Liver (tissue), 9 donors: ENCODE results near the gene GNB1L. TPM values are rescaled to one million over a fixed set of nuclear protein-coding genes. Genes with fewer than 3 reads are reported as not detected.

ENCODE experiments used
- DNase-seq: peaks from one replicate; pipeline ENCODE4 v3.0.0-alpha.2; 2017; ENCODE audit warnings: low spot score
- H3K27ac ChIP-seq, 2 donors: one replicate each; pipeline ENCODE4 v1.7.0; 2013; ENCODE audit warnings: inconsistent platforms in 2 of 2, low read length in 2 of 2, control low read depth in 1 of 2, low read depth in 1 of 2, mild to moderate bottlenecking in 1 of 2
- H3K27me3 ChIP-seq, 4 donors: one replicate each; pipeline versions ENCODE4 v1.6.1 to v1.7.0; 2013; ENCODE audit warnings: low read length in 3 of 4, inconsistent platforms in 1 of 4, mild to moderate bottlenecking in 1 of 4, moderate library complexity in 1 of 4; ENCODE audit not compliant: control insufficient read depth in 4 of 4, insufficient read depth in 4 of 4
- H3K36me3 ChIP-seq, 4 donors: one replicate each; pipeline versions ENCODE4 v1.6.1 to v1.7.0; 2013; ENCODE audit warnings: low read length in 3 of 4, mild to moderate bottlenecking in 3 of 4, low read depth in 1 of 4, moderate library complexity in 1 of 4; ENCODE audit not compliant: control insufficient read depth in 4 of 4, insufficient read depth in 3 of 4
- H3K4me1 ChIP-seq, 4 donors: one replicate each; pipeline versions ENCODE4 v1.6.1 to v1.7.0; 2013; ENCODE audit warnings: low read length in 3 of 4, mild to moderate bottlenecking in 3 of 4, moderate library complexity in 1 of 4; ENCODE audit not compliant: control insufficient read depth in 4 of 4, insufficient read depth in 4 of 4
- H3K4me3 ChIP-seq, 3 donors: one replicate each; pipeline versions ENCODE4 v1.6.1 to v1.7.0; 2013; ENCODE audit warnings: low read length in 3 of 3, control low read depth in 1 of 3, low read depth in 1 of 3, mild to moderate bottlenecking in 1 of 3
- H3K9ac ChIP-seq, 2 donors: one replicate each; pipeline ENCODE4 v1.7.0; 2013; ENCODE audit warnings: low read length in 2 of 2, mild to moderate bottlenecking in 2 of 2, moderate library complexity in 2 of 2, control low read depth in 1 of 2, low read depth in 1 of 2
- H3K9me3 ChIP-seq, 4 donors: one replicate each; pipeline versions ENCODE4 v1.6.1 to v1.7.0; 2013; ENCODE audit warnings: low read length in 3 of 4; ENCODE audit not compliant: control insufficient read depth in 4 of 4
- FOXA1 ChIP-seq: IDR thresholded peaks from 2 replicates; pipeline ENCODE4 v1.6.1; 2016; ENCODE audit warnings: antibody characterized with exemption
- FOXA2 ChIP-seq: IDR thresholded peaks from 2 replicates; pipeline ENCODE4 v1.6.1; 2016; ENCODE audit warnings: antibody characterized with exemption
- GABPA ChIP-seq, 2 donors: IDR thresholded peaks in 1 of 2; conservative IDR thresholded peaks in 1 of 2; 2 replicates each; pipeline ENCODE4 v1.6.1; 2016; ENCODE audit warnings: antibody characterized with exemption in 2 of 2, mild to moderate bottlenecking in 1 of 2, moderate library complexity in 1 of 2
- HNF4A ChIP-seq, 2 donors: conservative IDR thresholded peaks; 2 replicates each; pipeline ENCODE4 v1.6.1; 2016; ENCODE audit warnings: antibody characterized with exemption in 2 of 2, mild to moderate bottlenecking in 2 of 2
- HNF4G ChIP-seq: IDR thresholded peaks from 2 replicates; pipeline ENCODE4 v1.6.1; 2016; ENCODE audit warnings: antibody characterized with exemption
- JUND ChIP-seq, 2 donors: IDR thresholded peaks; 2 replicates each; pipeline ENCODE4 v1.6.1; 2016; ENCODE audit warnings: antibody characterized with exemption in 2 of 2
- NR2F2 ChIP-seq: IDR thresholded peaks from 2 replicates; pipeline ENCODE4 v1.6.1; 2016; ENCODE audit warnings: antibody characterized with exemption
- RAD21 ChIP-seq, 2 donors: IDR thresholded peaks; 2 replicates each; pipeline ENCODE4 v1.6.1; 2016; ENCODE audit warnings: antibody characterized with exemption in 2 of 2, mild to moderate bottlenecking in 2 of 2
- RXRA ChIP-seq, 2 donors: IDR thresholded peaks; 2 replicates each; pipeline ENCODE4 v1.6.1; 2017 to 2018; ENCODE audit warnings: antibody characterized with exemption in 2 of 2, mild to moderate bottlenecking in 1 of 2
- SP1 ChIP-seq: IDR thresholded peaks from 2 replicates; pipeline ENCODE4 v1.6.1; 2018; ENCODE audit warnings: antibody characterized with exemption, mild to moderate bottlenecking
- TAF1 ChIP-seq: conservative IDR thresholded peaks from 2 replicates; pipeline ENCODE4 v1.6.1; 2016; ENCODE audit warnings: antibody characterized with exemption, mild to moderate bottlenecking
- YY1 ChIP-seq: IDR thresholded peaks from 2 replicates; pipeline ENCODE4 v1.6.1; 2016; ENCODE audit warnings: antibody characterized with exemption, mild to moderate bottlenecking
- WGBS: extraction: QIAGEN DNeasy Blood & Tissue Kit; methylation state at CpG from one replicate; pipeline ENCODE4 v1.1.7; 2013; 5-methylcytosine and 5-hydroxymethylcytosine counted together
- polyA plus RNA-seq, 2 donors: library from polyadenylated mRNA; stranded (reverse) in 1 of 2; unstranded in 1 of 2; fragments of 200-250 nt in 1 of 2; fragments of >200 nt in 1 of 2; fragmentation: Nextera tagmentation in 1 of 2; extraction: Ambion mirVana in 1 of 2; gene quantifications; one replicate each; pipeline versions ENCODE4 v1.2.1 to v1.2.3, GENCODE V29; 2013 to 2015
- total RNA-seq, 2 donors: library from RNA; depleted of rRNA; stranded (reverse); fragments of >200 nt; gene quantifications; one replicate each; pipeline ENCODE4 v1.2.3, GENCODE V29; 2014
- TF ChIP-seq, protein P1 (sequence below): fragments of 150-350 bp; IDR thresholded peaks from 2 replicates; pipeline ENCODE4 v1.5.1; 2017; ENCODE audit warnings: improper control_type of control experiment, low read depth, low read length; ENCODE audit not compliant: missing input control
- TF ChIP-seq, protein P2 (sequence below): IDR thresholded peaks from 2 replicates; pipeline ENCODE4 v1.6.1; 2016; ENCODE audit warnings: antibody characterized with exemption
- TF ChIP-seq, protein P3 (sequence below): IDR thresholded peaks from 2 replicates; pipeline ENCODE4 v1.6.1; 2016; ENCODE audit warnings: antibody characterized with exemption
- TF ChIP-seq, protein P4 (sequence below): IDR thresholded peaks from 2 replicates; pipeline ENCODE4 v1.6.1; 2016; ENCODE audit warnings: antibody characterized with exemption, mild to moderate bottlenecking
- TF ChIP-seq, protein P5 (sequence below): IDR thresholded peaks from 2 replicates; pipeline ENCODE4 v1.6.1; 2016; ENCODE audit warnings: antibody characterized with exemption
- donor health status: healthy.
- donor health status: healthy.
- donor health status: healthy.
- donor health status: healthy.
- donor health status: healthy.

GNB1L gene
- total and polyA plus RNA-seq, 4 donors: 1.5 to 3.6 (median 1.9) TPM

DNA sequence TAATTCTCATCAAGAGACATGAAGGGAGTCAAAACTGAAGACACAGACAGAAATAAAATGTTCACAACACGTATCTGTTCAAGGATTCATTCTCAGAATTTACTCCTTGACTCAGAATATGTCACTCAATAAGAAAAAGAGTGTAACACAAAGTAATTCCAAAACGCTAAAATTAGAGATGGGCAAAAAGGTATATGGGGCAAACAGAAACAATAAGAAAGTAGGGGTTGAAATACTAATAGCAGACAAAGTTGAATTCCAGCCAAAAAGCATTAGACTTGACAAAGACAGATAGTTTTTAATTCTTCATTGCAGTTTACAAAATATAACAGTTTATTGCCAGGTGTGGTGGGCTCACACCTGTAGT lies 26.7 kb downstream of the GNB1L start:
- 93% methylated on average over 2 of the region's 2 CpGs for WGBS
- peaks cover 9 to 38% (median 31%) of the 10 kb centered on the region in 4 donors for H3K4me1 ChIP-seq
- no peak overlapping the region for H3K9ac ChIP-seq
- TF ChIP-seq RAD21 (IDR thresholded peaks at IDR 0.05) (no peak), JUND (IDR thresholded peaks at IDR 0.05) (no peak), HNF4A (conservative IDR thresholded peaks at IDR 0.05) (no peak), SP1 (no peak), HNF4G (no peak), FOXA1 (no peak), NR2F2 (no peak), YY1 (no peak), TAF1 (no peak), RXRA (IDR thresholded peaks at IDR 0.05) (no peak), FOXA2 (no peak), GABPA (IDR thresholded peaks at IDR 0.05 in 1 of 2, conservative IDR thresholded peaks at IDR 0.05 in 1 of 2) (no peak)
- TF ChIP-seq, protein P1, sequence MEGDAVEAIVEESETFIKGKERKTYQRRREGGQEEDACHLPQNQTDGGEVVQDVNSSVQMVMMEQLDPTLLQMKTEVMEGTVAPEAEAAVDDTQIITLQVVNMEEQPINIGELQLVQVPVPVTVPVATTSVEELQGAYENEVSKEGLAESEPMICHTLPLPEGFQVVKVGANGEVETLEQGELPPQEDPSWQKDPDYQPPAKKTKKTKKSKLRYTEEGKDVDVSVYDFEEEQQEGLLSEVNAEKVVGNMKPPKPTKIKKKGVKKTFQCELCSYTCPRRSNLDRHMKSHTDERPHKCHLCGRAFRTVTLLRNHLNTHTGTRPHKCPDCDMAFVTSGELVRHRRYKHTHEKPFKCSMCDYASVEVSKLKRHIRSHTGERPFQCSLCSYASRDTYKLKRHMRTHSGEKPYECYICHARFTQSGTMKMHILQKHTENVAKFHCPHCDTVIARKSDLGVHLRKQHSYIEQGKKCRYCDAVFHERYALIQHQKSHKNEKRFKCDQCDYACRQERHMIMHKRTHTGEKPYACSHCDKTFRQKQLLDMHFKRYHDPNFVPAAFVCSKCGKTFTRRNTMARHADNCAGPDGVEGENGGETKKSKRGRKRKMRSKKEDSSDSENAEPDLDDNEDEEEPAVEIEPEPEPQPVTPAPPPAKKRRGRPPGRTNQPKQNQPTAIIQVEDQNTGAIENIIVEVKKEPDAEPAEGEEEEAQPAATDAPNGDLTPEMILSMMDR: no peak
- TF ChIP-seq, protein P2, sequence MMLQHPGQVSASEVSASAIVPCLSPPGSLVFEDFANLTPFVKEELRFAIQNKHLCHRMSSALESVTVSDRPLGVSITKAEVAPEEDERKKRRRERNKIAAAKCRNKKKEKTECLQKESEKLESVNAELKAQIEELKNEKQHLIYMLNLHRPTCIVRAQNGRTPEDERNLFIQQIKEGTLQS: no peak
- TF ChIP-seq, protein P3, sequence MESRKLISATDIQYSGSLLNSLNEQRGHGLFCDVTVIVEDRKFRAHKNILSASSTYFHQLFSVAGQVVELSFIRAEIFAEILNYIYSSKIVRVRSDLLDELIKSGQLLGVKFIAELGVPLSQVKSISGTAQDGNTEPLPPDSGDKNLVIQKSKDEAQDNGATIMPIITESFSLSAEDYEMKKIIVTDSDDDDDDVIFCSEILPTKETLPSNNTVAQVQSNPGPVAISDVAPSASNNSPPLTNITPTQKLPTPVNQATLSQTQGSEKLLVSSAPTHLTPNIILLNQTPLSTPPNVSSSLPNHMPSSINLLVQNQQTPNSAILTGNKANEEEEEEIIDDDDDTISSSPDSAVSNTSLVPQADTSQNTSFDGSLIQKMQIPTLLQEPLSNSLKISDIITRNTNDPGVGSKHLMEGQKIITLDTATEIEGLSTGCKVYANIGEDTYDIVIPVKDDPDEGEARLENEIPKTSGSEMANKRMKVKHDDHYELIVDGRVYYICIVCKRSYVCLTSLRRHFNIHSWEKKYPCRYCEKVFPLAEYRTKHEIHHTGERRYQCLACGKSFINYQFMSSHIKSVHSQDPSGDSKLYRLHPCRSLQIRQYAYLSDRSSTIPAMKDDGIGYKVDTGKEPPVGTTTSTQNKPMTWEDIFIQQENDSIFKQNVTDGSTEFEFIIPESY: no peak
- TF ChIP-seq, protein P4, sequence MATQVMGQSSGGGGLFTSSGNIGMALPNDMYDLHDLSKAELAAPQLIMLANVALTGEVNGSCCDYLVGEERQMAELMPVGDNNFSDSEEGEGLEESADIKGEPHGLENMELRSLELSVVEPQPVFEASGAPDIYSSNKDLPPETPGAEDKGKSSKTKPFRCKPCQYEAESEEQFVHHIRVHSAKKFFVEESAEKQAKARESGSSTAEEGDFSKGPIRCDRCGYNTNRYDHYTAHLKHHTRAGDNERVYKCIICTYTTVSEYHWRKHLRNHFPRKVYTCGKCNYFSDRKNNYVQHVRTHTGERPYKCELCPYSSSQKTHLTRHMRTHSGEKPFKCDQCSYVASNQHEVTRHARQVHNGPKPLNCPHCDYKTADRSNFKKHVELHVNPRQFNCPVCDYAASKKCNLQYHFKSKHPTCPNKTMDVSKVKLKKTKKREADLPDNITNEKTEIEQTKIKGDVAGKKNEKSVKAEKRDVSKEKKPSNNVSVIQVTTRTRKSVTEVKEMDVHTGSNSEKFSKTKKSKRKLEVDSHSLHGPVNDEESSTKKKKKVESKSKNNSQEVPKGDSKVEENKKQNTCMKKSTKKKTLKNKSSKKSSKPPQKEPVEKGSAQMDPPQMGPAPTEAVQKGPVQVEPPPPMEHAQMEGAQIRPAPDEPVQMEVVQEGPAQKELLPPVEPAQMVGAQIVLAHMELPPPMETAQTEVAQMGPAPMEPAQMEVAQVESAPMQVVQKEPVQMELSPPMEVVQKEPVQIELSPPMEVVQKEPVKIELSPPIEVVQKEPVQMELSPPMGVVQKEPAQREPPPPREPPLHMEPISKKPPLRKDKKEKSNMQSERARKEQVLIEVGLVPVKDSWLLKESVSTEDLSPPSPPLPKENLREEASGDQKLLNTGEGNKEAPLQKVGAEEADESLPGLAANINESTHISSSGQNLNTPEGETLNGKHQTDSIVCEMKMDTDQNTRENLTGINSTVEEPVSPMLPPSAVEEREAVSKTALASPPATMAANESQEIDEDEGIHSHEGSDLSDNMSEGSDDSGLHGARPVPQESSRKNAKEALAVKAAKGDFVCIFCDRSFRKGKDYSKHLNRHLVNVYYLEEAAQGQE: no peak
- TF ChIP-seq, protein P5, sequence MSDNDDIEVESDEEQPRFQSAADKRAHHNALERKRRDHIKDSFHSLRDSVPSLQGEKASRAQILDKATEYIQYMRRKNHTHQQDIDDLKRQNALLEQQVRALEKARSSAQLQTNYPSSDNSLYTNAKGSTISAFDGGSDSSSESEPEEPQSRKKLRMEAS: no peak
- H3K36me3 ChIP-seq: no peaks in the 10 kb centered on the region
- H3K27ac ChIP-seq: no peak overlapping the region
- no peaks in the 10 kb centered on the region for H3K27me3 ChIP-seq
- no peak overlapping the region for H3K4me3 ChIP-seq
- no peak for DNase-seq
- no peaks in the 10 kb centered on the region for H3K9me3 ChIP-seq
